Globus pallidus (tissue), 1 donor: Measurements from ENCODE around the gene KLRC3.
"Not testable (repeated sequence)": the region's sequence is repeated elsewhere in the genome, so short reads cannot be mapped to it uniquely, and the experiment has no call there.

Source experiments
- DNase-seq: peaks from one replicate; pipeline ENCODE4 v3.0.0-alpha.2; 2015; ENCODE audit warnings: low spot score

The KLRC3 gene

GRCh38 chr12:10398168-10398567, 22.2 kb downstream of the KLRC3 start:
- no peak for DNase-seq

GRCh38 chr12:10397296-10397695, 23.1 kb downstream of the KLRC3 start:
- no peak for DNase-seq

- not testable (repeated sequence) for DNase-seq
Measured at GRCh38 chr12:10396176-10396575, 24.2 kb downstream of the KLRC3 start.

- DNase-seq: peak; percentile 15
Measured at GRCh38 chr12:10395390-10395998, 24.9 kb downstream of the KLRC3 start.

- not testable (repeated sequence) for DNase-seq
Measured at GRCh38 chr12:10394531-10395152, 25.8 kb downstream of the KLRC3 start.

GRCh38 chr12:10393291-10393690, 27.1 kb downstream of the KLRC3 start:
- no peak for DNase-seq

- peak; percentile 26 for DNase-seq
Measured at GRCh38 chr12:10392394-10392930, 27.9 kb downstream of the KLRC3 start.

- DNase-seq: not testable (repeated sequence)
Measured at GRCh38 chr12:10390991-10391390, 29.4 kb downstream of the KLRC3 start.

GRCh38 chr12:10389904-10390303, 30.5 kb downstream of the KLRC3 start, which contains the start of gene KLRK1:
KLRK1 (minus strand) TSS chr12:10390041; CDS start chr12:10388810, 1,231 bp downstream.
- DNase-seq: no peak

GRCh38 chr12:10388624-10389413, 31.6 kb downstream of the KLRC3 start:
- no peak for DNase-seq

GRCh38 chr12:10387498-10387897, 32.9 kb downstream of the KLRC3 start:
- not testable (repeated sequence) for DNase-seq

- no peak for DNase-seq
Measured at GRCh38 chr12:10386857-10387256, 33.5 kb downstream of the KLRC3 start.

GRCh38 chr12:10385166-10385613, 35.2 kb downstream of the KLRC3 start:
- no peak for DNase-seq

GRCh38 chr12:10384191-10384590, 36.2 kb downstream of the KLRC3 start:
- no peak for DNase-seq

GRCh38 chr12:10381928-10382628, 38.3 kb downstream of the KLRC3 start:
- no peak for DNase-seq

- not testable (repeated sequence) for DNase-seq
Measured at GRCh38 chr12:10378737-10379136, 41.7 kb downstream of the KLRC3 start.

GRCh38 chr12:10374624-10375018, 45.8 kb downstream of the KLRC3 start:
- no peak for DNase-seq

GRCh38 chr12:10372559-10372958, 47.8 kb downstream of the KLRC3 start:
- peak; percentile 62 for DNase-seq

- DNase-seq: not testable (repeated sequence)
Measured at GRCh38 chr12:10371893-10372535, 48.4 kb downstream of the KLRC3 start.

- DNase-seq: peak; percentile 27
Measured at GRCh38 chr12:10369557-10370415, 50.6 kb downstream of the KLRC3 start.
